HG03159 (cell line): Measurements from ENCODE around the gene TOLLIP.

Source experiments
- ATAC-seq: cut with Tn5 transposase; IDR thresholded peaks from one replicate; pipeline ENCODE4 v1.9.1; 2021; ENCODE audit warnings: mild to moderate bottlenecking, moderate library complexity; ENCODE audit not compliant: unreplicated experiment

Gene TOLLIP

GRCh38 chr11:1300121-1300520 is 9.3 kb downstream of the TOLLIP start:
- no peak for ATAC-seq

- ATAC-seq = no peak
Observed at GRCh38 chr11:1299621-1300020, 9.8 kb downstream of the TOLLIP start.

- no peak for ATAC-seq
Observed at GRCh38 chr11:1298695-1299492, 10.5 kb downstream of the TOLLIP start.

- no peak for ATAC-seq
Observed at GRCh38 chr11:1297576-1298473, 11.6 kb downstream of the TOLLIP start.

- ATAC-seq = no peak
Observed at GRCh38 chr11:1297011-1297575, 12.3 kb downstream of the TOLLIP start.

DNA sequence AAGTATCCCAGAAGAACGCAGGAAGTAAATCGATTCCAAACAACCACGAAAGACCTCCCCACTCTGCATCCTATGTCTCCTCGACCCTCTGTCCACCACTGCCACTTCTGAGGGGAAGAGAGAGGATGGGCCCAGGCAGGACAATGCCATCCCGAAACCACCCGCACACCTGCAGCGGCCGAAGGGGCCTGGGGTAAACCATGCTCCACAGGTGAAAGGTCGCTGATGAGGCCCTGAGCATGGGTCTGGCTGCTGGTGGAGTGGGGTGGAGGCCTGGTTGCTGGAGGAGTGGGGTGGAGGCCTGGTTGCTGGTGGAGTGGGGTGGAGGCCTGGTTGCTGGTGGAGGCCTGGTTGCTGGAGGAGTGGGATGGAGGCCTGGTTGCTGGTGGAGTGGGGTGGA is 13.1 kb downstream of the TOLLIP start:
- ATAC-seq = no peak

DNA sequence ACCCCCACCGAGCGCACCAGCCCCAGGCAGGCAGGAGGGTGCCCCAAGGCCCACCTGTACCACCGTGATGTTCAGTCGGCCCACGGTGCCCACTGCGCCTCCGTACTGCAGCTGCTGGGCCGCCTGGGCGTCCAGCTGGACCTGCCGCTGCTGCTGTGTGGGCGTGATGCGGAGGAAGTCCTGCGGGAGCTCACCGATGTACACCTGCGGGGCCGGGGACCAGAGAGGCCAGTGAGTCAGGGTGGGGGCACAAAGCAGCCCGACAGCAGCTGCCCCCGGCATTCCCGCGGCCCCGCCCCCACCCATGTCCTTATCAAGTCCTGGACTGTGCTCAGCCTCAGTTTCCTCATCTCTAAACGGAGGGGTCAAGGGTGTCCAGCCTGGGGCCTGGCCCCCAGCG is 13.8 kb downstream of the TOLLIP start:
- ATAC-seq = no peak

- no peak for ATAC-seq
Observed at GRCh38 chr11:1295086-1295485, 14.3 kb downstream of the TOLLIP start.

- no peak for ATAC-seq
Observed at GRCh38 chr11:1293619-1294015, 15.8 kb downstream of the TOLLIP start.

GRCh38 chr11:1292644-1293618 is 16.5 kb downstream of the TOLLIP start:
- no peak for ATAC-seq

DNA sequence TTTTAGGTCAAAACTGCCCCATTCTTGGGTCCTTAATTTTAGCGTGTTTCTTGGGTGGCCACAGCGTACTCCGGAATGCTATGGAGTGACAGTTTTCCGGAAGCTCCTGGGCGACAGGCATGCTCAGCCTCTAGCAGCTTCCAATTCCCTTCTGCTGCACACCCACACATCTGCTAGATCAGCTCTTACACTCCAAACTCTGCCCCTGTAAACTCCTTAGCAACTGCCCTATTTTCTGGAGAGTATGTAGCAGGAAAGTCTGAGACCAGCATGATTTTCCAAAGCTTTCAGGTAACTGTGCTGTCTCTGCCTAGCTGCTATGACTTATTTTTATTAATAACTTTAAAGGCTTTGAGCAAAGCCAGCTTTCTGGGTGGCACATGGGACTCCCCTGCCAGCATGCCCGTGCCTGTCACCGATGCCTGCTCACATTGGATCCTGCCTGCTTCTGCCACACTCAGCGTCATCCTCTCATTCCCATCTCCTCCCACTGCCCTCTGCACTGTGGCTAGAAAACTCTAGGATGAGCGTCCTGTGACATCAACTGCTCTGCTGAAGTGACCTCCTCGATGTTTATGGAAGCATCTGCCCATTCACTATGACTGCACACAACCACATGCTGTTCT is 17.3 kb downstream of the TOLLIP start:
- ATAC-seq = no peak

GRCh38 chr11:1291295-1292017 is 18.0 kb downstream of the TOLLIP start:
- ATAC-seq = no peak

- ATAC-seq = no peak
Observed at GRCh38 chr11:1290052-1291040, 19.1 kb downstream of the TOLLIP start.

DNA sequence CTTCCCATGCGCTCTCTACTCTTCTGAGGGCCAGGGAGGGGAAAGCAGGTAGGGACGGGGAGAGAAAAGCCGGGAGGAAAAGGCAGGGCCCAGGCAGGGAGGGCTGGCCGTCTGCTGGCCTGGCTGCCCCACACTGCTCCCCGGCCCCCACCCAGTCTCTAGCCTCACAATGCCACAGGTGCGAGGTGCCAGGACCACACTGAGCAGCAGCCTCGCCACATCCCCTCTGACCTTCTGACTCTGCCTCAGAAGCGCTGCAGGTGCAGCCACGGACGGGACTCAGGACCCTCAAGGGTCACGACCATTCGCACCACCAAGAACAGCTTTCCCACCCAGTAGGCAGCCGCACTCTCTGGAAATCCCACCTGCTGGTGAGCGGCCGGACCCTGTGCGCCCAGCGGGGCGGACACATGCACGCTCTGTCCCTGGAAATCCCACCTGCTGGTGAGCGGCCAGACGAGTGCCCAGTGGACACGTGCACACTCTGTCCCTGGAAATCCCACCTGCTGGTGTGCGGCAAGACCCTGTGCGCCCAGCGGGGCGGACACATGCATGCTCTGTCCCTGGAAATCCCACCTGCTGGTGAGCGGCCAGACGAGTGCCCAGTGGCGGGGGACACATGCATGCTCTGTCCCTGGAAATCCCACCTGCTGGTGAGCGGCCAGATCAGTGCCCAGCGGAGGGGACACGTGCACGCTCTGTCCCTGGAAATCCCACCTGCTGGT is 20.1 kb downstream of the TOLLIP start:
- ATAC-seq = no peak

GRCh38 chr11:1288426-1289151 is 20.8 kb downstream of the TOLLIP start:
- ATAC-seq = no peak

DNA sequence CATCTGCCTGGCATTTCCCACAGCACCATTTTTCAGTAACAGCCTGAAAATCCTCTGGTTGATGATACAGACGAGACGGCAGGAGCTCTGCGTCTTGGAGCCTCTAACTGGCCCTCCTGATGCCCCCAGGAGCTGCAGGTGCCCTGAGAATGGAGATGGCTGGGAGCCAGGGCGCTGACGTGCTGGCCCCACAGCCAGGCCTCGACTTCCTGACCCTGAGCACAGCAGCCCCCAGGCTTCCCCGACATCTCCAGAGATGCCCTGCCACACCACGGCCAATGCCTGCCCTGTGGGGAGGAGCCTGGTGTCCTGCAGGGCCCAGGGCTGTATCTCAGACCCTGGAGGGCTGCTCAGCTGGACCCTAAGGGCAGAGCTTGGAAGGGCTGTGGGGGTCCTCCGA is 21.5 kb downstream of the TOLLIP start:
- no peak for ATAC-seq

DNA sequence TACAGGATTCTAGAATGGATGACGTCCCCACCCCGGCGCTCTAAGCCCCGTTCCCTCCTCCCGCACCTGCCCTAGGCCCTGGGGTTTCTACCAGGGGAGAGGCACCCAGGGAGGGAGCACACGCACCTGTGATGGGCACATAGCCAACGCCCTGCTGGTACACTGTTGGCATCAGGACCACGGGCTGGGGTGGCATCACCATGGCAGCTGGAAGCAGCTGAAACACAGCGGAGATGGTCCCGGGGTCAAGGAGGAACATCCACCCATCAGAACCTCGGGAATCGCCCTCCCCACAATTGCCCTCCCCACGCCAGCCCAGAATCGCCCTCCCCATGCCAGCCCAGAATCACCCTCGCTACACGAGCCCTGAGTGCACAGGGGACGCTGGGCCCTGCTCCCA is 23.6 kb downstream of the TOLLIP start:
- ATAC-seq = no peak
